ENCODE results near the gene NRIP1.

DNA sequence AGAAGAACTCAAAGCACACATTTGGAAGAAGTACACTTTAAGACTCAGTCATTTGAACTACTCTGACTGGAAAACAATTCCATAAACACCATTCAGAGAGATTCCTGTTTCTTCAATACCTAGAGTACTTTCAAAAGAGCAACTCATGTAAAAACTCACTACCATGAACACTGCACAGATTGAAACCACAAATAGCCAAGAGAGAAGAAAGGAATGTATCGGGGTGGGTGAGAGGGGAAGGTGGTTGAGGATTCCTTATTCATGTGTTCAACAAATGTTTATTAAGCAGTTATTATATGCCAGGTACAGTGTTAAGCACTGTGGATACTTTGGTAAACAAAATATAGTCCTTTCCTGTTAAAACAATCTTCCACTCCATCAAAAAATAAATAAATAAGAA is 64.7 kb downstream of the NRIP1 start:
- no peak for TF ChIP-seq EP300 (IDR thresholded peaks at IDR 0.05; ENCODE audit: low read depth)
- TF ChIP-seq, protein P1, sequence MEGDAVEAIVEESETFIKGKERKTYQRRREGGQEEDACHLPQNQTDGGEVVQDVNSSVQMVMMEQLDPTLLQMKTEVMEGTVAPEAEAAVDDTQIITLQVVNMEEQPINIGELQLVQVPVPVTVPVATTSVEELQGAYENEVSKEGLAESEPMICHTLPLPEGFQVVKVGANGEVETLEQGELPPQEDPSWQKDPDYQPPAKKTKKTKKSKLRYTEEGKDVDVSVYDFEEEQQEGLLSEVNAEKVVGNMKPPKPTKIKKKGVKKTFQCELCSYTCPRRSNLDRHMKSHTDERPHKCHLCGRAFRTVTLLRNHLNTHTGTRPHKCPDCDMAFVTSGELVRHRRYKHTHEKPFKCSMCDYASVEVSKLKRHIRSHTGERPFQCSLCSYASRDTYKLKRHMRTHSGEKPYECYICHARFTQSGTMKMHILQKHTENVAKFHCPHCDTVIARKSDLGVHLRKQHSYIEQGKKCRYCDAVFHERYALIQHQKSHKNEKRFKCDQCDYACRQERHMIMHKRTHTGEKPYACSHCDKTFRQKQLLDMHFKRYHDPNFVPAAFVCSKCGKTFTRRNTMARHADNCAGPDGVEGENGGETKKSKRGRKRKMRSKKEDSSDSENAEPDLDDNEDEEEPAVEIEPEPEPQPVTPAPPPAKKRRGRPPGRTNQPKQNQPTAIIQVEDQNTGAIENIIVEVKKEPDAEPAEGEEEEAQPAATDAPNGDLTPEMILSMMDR (IDR thresholded peaks at IDR 0.05) = no peak

Data from transverse colon (tissue), 3 donors.